Measurements from ENCODE around the gene NTN1.

NTN1 gene

GRCh38 chr17:9169116-9169515 lies 147.8 kb downstream of the NTN1 start:
- no peak for DNase-seq

GRCh38 chr17:9170336-9170735 lies 149.0 kb downstream of the NTN1 start:
- DNase-seq = no peak

GRCh38 chr17:9170853-9171252 lies 149.5 kb downstream of the NTN1 start:
- DNase-seq = no peak

GRCh38 chr17:9173386-9173983 lies 152.2 kb downstream of the NTN1 start:
- no peak for DNase-seq

- DNase-seq = no peak
Observed at GRCh38 chr17:9174312-9174711, 153.0 kb downstream of the NTN1 start.

GRCh38 chr17:9174779-9175574 lies 153.7 kb downstream of the NTN1 start:
- no peak for DNase-seq

GRCh38 chr17:9175700-9176467 lies 154.6 kb downstream of the NTN1 start:
- no peak for DNase-seq

- no peak for DNase-seq
Observed at GRCh38 chr17:9177212-9177611, 155.9 kb downstream of the NTN1 start.

GRCh38 chr17:9178319-9178718 lies 157.0 kb downstream of the NTN1 start:
- no peak for DNase-seq

- DNase-seq = no peak
Observed at GRCh38 chr17:9179602-9180001, 158.3 kb downstream of the NTN1 start.

- no peak for DNase-seq
Observed at GRCh38 chr17:9181640-9182039, 160.3 kb downstream of the NTN1 start.

- DNase-seq = no peak
Observed at GRCh38 chr17:9183306-9183705, 162.0 kb downstream of the NTN1 start.

- no peak for DNase-seq
Observed at GRCh38 chr17:9185142-9185541, 163.8 kb downstream of the NTN1 start.

- DNase-seq = no peak
Observed at GRCh38 chr17:9185688-9186284, 164.5 kb downstream of the NTN1 start.

GRCh38 chr17:9187828-9188227 lies 166.5 kb downstream of the NTN1 start:
- no peak for DNase-seq

- DNase-seq = no peak
Observed at GRCh38 chr17:9188367-9188766, 167.1 kb downstream of the NTN1 start.

GRCh38 chr17:9189870-9190269 lies 168.6 kb downstream of the NTN1 start:
- DNase-seq = no peak

- no peak for DNase-seq
Observed at GRCh38 chr17:9192010-9192409, 170.7 kb downstream of the NTN1 start.

GRCh38 chr17:9195411-9195810 lies 174.1 kb downstream of the NTN1 start:
- DNase-seq = no peak

- DNase-seq = no peak
Observed at GRCh38 chr17:9195961-9196670, 174.8 kb downstream of the NTN1 start.

GRCh38 chr17:9199571-9200551 lies 178.6 kb downstream of the NTN1 start:
- no peak for DNase-seq
